Fibroblast of lung (primary cell): ENCODE data around the gene HIBADH. TPM values are rescaled to one million over a fixed set of nuclear protein-coding genes. Genes with fewer than 3 reads are reported as not detected.

Experiments
- DNase-seq, 2 donors: peaks; one replicate each; pipeline versions ENCODE4 v3.0.0 to v3.0.0-alpha.2; 2010; ENCODE audit warnings: low read depth in 2 of 2
- H2AFZ ChIP-seq: 2 replicates; pipeline ENCODE4 v1.5.1; 2012; ENCODE audit warnings: low read length, control low read depth, inconsistent platforms
- H3K27ac ChIP-seq: 2 replicates; pipeline ENCODE4 v1.5.1; 2011; ENCODE audit warnings: low read length, control low read depth; ENCODE audit not compliant: insufficient read depth
- H3K27me3 ChIP-seq: 2 replicates; pipeline ENCODE4 v1.5.1; 2011; ENCODE audit warnings: mild to moderate bottlenecking, low read length; ENCODE audit not compliant: control insufficient read depth, insufficient read depth
- H3K36me3 ChIP-seq: 2 replicates; pipeline ENCODE4 v1.5.1; 2011; ENCODE audit warnings: low read length; ENCODE audit not compliant: control insufficient read depth, insufficient read depth
- H3K4me1 ChIP-seq: 2 replicates; pipeline ENCODE4 v1.5.1; 2011; ENCODE audit warnings: low read length; ENCODE audit not compliant: control insufficient read depth, insufficient read depth; ENCODE audit errors: extremely low read depth
- H3K4me2 ChIP-seq: 2 replicates; pipeline ENCODE4 v1.5.1; 2011; ENCODE audit warnings: low read length, control low read depth; ENCODE audit not compliant: insufficient read depth; ENCODE audit errors: extremely low read depth
- H3K4me3 ChIP-seq, 4 experiments: fragments of 200-600 bp in 1 of 4; sonication (generic) in 1 of 4; replicated peaks in 1 of 4; 2 replicates each; pipeline ENCODE4 v1.5.1; 2011 to 2016; ENCODE audit warnings: low read length in 4 of 4, low read depth in 3 of 4, mild to moderate bottlenecking in 3 of 4, control low read depth in 2 of 4, inconsistent platforms in 1 of 4, mixed read lengths in 1 of 4; ENCODE audit not compliant: insufficient read depth in 1 of 4; ENCODE audit errors: control extremely low read depth in 1 of 4
- H3K79me2 ChIP-seq: 2 replicates; pipeline ENCODE4 v1.5.1; 2012; ENCODE audit warnings: mild to moderate bottlenecking, low read length, inconsistent platforms; ENCODE audit not compliant: control insufficient read depth, insufficient read depth
- H3K9ac ChIP-seq: 2 replicates; pipeline ENCODE4 v1.5.1; 2011; ENCODE audit warnings: mild to moderate bottlenecking, low read length, control low read depth; ENCODE audit not compliant: insufficient read depth
- H3K9me3 ChIP-seq: 2 replicates; pipeline ENCODE4 v1.5.1; 2012; ENCODE audit warnings: low read depth, low read length; ENCODE audit not compliant: control insufficient read depth, insufficient read depth
- H4K20me1 ChIP-seq: 2 replicates; pipeline ENCODE4 v1.5.1; 2011; ENCODE audit warnings: low read length; ENCODE audit not compliant: control insufficient read depth, insufficient read depth; ENCODE audit errors: extremely low read depth
- EZH2 ChIP-seq: IDR thresholded peaks from 2 replicates; pipeline ENCODE4 v1.5.1; 2012; ENCODE audit warnings: low read length, control low read depth, mild to moderate bottlenecking; ENCODE audit errors: missing control alignments
- polyA plus RNA-seq, 2 donors: library from polyadenylated mRNA; depleted of rRNA in 1 of 2; stranded (reverse) in 1 of 2; unstranded in 1 of 2; fragments of >200 nt; gene quantifications; 2 replicates each; pipeline ENCODE4 v1.2.1, GENCODE V29; 2011 to 2012; ENCODE audit warnings: missing spikeins in 1 of 2
- total RNA-seq: library from RNA; depleted of rRNA; stranded (reverse); fragments of >200 nt; gene quantifications from 2 replicates; pipeline ENCODE4 v1.2.1, GENCODE V29; 2014
- TF ChIP-seq, protein P1 (sequence below), 2 donors: IDR thresholded peaks in 1 of 2; conservative IDR thresholded peaks in 1 of 2; 1 replicate in 1 of 2; 2 replicates in 1 of 2; pipeline ENCODE4 v1.5.1; 2011 to 2012; ENCODE audit warnings: low read length in 2 of 2, control low read depth in 1 of 2, inconsistent platforms in 1 of 2, low read depth in 1 of 2, mild to moderate bottlenecking in 1 of 2

Gene HIBADH
- total and polyA plus RNA-seq, 2 donors (not counting 1 experiment from before 2014, with no cell fraction given) = 88.7 to 96.0 TPM

- TF ChIP-seq EZH2 = no peak
- TF ChIP-seq, protein P1, sequence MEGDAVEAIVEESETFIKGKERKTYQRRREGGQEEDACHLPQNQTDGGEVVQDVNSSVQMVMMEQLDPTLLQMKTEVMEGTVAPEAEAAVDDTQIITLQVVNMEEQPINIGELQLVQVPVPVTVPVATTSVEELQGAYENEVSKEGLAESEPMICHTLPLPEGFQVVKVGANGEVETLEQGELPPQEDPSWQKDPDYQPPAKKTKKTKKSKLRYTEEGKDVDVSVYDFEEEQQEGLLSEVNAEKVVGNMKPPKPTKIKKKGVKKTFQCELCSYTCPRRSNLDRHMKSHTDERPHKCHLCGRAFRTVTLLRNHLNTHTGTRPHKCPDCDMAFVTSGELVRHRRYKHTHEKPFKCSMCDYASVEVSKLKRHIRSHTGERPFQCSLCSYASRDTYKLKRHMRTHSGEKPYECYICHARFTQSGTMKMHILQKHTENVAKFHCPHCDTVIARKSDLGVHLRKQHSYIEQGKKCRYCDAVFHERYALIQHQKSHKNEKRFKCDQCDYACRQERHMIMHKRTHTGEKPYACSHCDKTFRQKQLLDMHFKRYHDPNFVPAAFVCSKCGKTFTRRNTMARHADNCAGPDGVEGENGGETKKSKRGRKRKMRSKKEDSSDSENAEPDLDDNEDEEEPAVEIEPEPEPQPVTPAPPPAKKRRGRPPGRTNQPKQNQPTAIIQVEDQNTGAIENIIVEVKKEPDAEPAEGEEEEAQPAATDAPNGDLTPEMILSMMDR (conservative IDR thresholded peaks at IDR 0.05 in 1 of 2, IDR thresholded peaks at IDR 0.05 in 1 of 2; ENCODE audit: low read depth in 1 of 2, low read length in 2 of 2) = no peak
- Histone ChIP-seq H3K79me2 (no peaks in the 10 kb centered on the region), H4K20me1 (no peaks in the 10 kb centered on the region), H3K4me3 (no peak overlapping the region), H3K4me2 (no peak overlapping the region), H3K27me3 (no peaks in the 10 kb centered on the region), H3K4me1 (no peaks in the 10 kb centered on the region), H3K27ac (no peak overlapping the region), H3K9ac (no peak overlapping the region), H2AFZ (no peak overlapping the region), H3K9me3 (no peaks in the 10 kb centered on the region), H3K36me3 (no peaks in the 10 kb centered on the region)
- no peak for DNase-seq
Observed at GRCh38 chr7:27564881-27565482, 97.7 kb downstream of the HIBADH start.

- H3K79me2 ChIP-seq = no peaks in the 10 kb centered on the region
- H3K27me3 ChIP-seq = no peaks in the 10 kb centered on the region
- DNase-seq = peak; percentile 75 to 89
- H3K36me3 ChIP-seq = no peaks in the 10 kb centered on the region
- H3K9ac ChIP-seq = no peak overlapping the region
- no peaks in the 10 kb centered on the region for H4K20me1 ChIP-seq
- H3K27ac ChIP-seq = no peak overlapping the region
- no peak overlapping the region for H3K4me2 ChIP-seq
- H2AFZ ChIP-seq = no peak overlapping the region
- H3K4me3 ChIP-seq = no peak overlapping the region
- H3K9me3 ChIP-seq = no peaks in the 10 kb centered on the region
- H3K4me1 ChIP-seq = no peaks in the 10 kb centered on the region
- TF ChIP-seq EZH2 = no peak
- TF ChIP-seq, protein P1 (conservative IDR thresholded peaks at IDR 0.05 in 1 of 2, IDR thresholded peaks at IDR 0.05 in 1 of 2; ENCODE audit: low read depth in 1 of 2, low read length in 2 of 2) = peak in 1 of 2 donors; percentile 14
Observed at GRCh38 chr7:27560706-27561235, 101.9 kb downstream of the HIBADH start.

DNA sequence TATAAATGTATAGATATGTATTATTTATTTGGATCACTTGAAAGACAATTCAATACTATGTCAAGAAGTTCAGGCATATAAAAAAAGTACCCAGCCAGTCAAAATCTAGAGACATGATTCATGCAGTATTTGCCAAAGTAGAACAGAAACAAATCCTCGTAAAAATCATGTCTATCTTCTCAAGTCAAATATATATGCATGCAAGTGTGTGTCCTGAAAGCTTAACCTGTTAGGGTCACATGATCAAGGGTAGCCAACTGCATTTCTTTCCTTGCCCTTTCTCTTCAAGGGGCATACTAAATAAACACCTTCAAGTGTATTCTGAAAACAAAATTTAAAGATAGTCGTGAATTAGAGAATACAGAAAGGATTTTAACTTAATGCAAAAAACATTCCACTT, 107.0 kb downstream of the HIBADH start:
- Histone ChIP-seq H2AFZ (no peak overlapping the region), H3K9ac (no peak overlapping the region), H3K27ac (no peak overlapping the region), H3K9me3 (no peaks in the 10 kb centered on the region), H3K4me1 (no peaks in the 10 kb centered on the region), H3K4me2 (no peak overlapping the region), H4K20me1 (no peaks in the 10 kb centered on the region), H3K4me3 (no peak overlapping the region), H3K36me3 (no peaks in the 10 kb centered on the region), H3K79me2 (no peaks in the 10 kb centered on the region), H3K27me3 (no peaks in the 10 kb centered on the region)
- DNase-seq = no peak
- TF ChIP-seq EZH2 = no peak
- TF ChIP-seq, protein P1 (conservative IDR thresholded peaks at IDR 0.05 in 1 of 2, IDR thresholded peaks at IDR 0.05 in 1 of 2; ENCODE audit: low read depth in 1 of 2, low read length in 2 of 2) = no peak
